ACC112 (cell line): Measurements from ENCODE around the gene KCND3.

Experiments
- H2AFZ ChIP-seq: fragments of 200-600 bp; sonication (generic); one replicate; pipeline ENCODE4 v1.6.0; 2017; ENCODE audit warnings: antibody characterized with exemption, low read length; ENCODE audit not compliant: unreplicated experiment
- H3K27ac ChIP-seq: fragments of 200-600 bp; sonication (generic); 2 replicates; pipeline ENCODE4 v1.5.1; 2014; ENCODE audit warnings: low read depth, mild to moderate bottlenecking, antibody characterized with exemption, low read length, moderate library complexity
- H3K27me3 ChIP-seq: fragments of 200-600 bp; sonication (generic); 2 replicates; pipeline ENCODE4 v1.6.1; 2014; ENCODE audit warnings: mild to moderate bottlenecking, antibody characterized with exemption, low read length, moderate library complexity, mixed read lengths; ENCODE audit not compliant: insufficient read depth
- H3K36me3 ChIP-seq: fragments of 200-600 bp; sonication (generic); 2 replicates; pipeline ENCODE4 v1.6.1; 2016; ENCODE audit warnings: mild to moderate bottlenecking, antibody characterized with exemption, low read length, moderate library complexity, mixed read lengths; ENCODE audit not compliant: insufficient read depth
- H3K4me1 ChIP-seq: fragments of 200-600 bp; sonication (generic); one replicate; pipeline ENCODE4 v1.6.1; 2016; ENCODE audit warnings: low read length, mixed read lengths; ENCODE audit not compliant: insufficient read depth, unreplicated experiment, control insufficient read depth
- H3K4me3 ChIP-seq: fragments of 200-600 bp; sonication (generic); 2 replicates; pipeline ENCODE4 v1.5.1; 2014; ENCODE audit warnings: mild to moderate bottlenecking, low read depth, low read length
- H3K79me2 ChIP-seq: fragments of 200-600 bp; sonication (generic); one replicate; pipeline ENCODE4 v1.6.0; 2016; ENCODE audit warnings: low read length; ENCODE audit not compliant: control insufficient read depth, unreplicated experiment, insufficient read depth

KCND3 gene

DNA sequence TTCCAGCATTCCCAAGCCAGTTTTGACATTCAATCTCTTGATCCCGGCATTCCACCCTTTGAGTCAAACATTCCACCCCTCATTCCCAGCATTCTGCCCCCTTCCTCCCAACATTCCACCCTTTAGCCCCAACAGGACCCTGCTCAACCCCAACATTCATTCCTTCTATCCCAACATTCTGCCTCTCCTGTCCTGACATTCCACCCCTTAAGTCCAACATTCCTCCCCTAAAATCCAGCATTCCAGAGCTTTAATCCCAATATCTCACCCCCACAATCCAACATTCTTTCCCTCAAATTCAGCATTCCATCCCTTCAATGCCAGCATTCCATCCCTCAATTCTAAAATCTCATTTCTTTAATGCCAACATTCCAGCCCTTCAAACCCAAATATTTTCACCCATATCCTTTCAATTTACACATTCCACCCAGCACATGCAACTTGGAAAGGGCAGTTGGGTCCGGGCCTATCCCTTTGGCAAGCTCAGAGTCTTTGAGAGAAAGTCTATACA lies 210.9 kb downstream of the KCND3 start:
- Histone ChIP-seq H3K27ac (no peak overlapping the region), H3K36me3 (no peaks in the 10 kb centered on the region), H3K4me1 (no peaks in the 10 kb centered on the region), H2AFZ (no peak overlapping the region), H3K79me2 (no peaks in the 10 kb centered on the region), H3K27me3 (peaks cover 20% of the 10 kb centered on the region), H3K4me3 (no peak overlapping the region)

DNA sequence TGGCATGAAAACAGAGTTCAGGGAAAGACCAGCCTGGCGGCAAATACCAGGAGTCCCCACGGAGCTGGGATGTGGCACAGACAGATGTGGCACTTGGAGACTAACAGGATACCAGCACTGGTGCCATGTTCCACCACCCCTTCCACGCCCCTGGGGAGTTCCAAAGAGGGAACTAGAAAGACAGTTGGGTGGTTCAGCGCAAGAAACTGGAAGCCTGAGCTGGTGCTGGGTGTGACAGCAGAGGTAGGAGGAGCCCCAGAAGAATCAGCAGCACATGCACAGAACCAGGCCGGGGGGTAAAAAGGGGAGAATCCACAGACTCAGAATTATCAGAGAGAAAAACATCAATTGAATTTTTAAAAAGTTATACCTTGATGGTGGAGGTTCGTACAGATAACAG lies 211.4 kb downstream of the KCND3 start:
- H3K27ac ChIP-seq: no peak overlapping the region
- no peak overlapping the region for H3K4me3 ChIP-seq

GRCh38 chr1:111777301-111777700 lies 212.2 kb downstream of the KCND3 start:
- Histone ChIP-seq H3K36me3 (no peaks in the 10 kb centered on the region), H3K4me1 (no peaks in the 10 kb centered on the region), H3K79me2 (no peaks in the 10 kb centered on the region), H3K4me3 (no peak overlapping the region), H3K27ac (no peak overlapping the region), H2AFZ (no peak overlapping the region), H3K27me3 (peaks cover 10% of the 10 kb centered on the region)

More for the DNA sequence above, 211.4 kb downstream of the KCND3 start:
- Histone ChIP-seq H3K36me3 (no peaks in the 10 kb centered on the region), H3K79me2 (no peaks in the 10 kb centered on the region), H3K27me3 (peaks cover 16% of the 10 kb centered on the region), H2AFZ (no peak overlapping the region), H3K4me1 (no peaks in the 10 kb centered on the region)

GRCh38 chr1:111776861-111777260 lies 212.6 kb downstream of the KCND3 start:
- no peak overlapping the region for H3K4me3 ChIP-seq
- H3K4me1 ChIP-seq: no peaks in the 10 kb centered on the region
- H3K27me3 ChIP-seq: peaks cover 6% of the 10 kb centered on the region
- no peak overlapping the region for H3K27ac ChIP-seq
- H3K36me3 ChIP-seq: no peaks in the 10 kb centered on the region
- no peaks in the 10 kb centered on the region for H3K79me2 ChIP-seq
- H2AFZ ChIP-seq: no peak overlapping the region

GRCh38 chr1:111776391-111776790 lies 213.1 kb downstream of the KCND3 start:
- no peaks in the 10 kb centered on the region for H3K4me1 ChIP-seq
- no peak overlapping the region for H3K4me3 ChIP-seq
- H3K36me3 ChIP-seq: no peaks in the 10 kb centered on the region
- H2AFZ ChIP-seq: no peak overlapping the region
- peaks cover 3% of the 10 kb centered on the region; the same call in 1 of the 2 replicates for H3K27me3 ChIP-seq
- H3K27ac ChIP-seq: no peak overlapping the region
- no peaks in the 10 kb centered on the region for H3K79me2 ChIP-seq

GRCh38 chr1:111775966-111776365 lies 213.5 kb downstream of the KCND3 start:
- no peaks in the 10 kb centered on the region for H3K4me1 ChIP-seq
- no peak overlapping the region for H2AFZ ChIP-seq

GRCh38 chr1:111770916-111771315 lies 218.6 kb downstream of the KCND3 start:
- H3K27me3 ChIP-seq: no peaks in the 10 kb centered on the region
- H3K79me2 ChIP-seq: no peaks in the 10 kb centered on the region
- H2AFZ ChIP-seq: no peak overlapping the region
- peaks cover 10% of the 10 kb centered on the region for H3K36me3 ChIP-seq
- H3K27ac ChIP-seq: no peak overlapping the region
- H3K4me1 ChIP-seq: no peaks in the 10 kb centered on the region
- no peak overlapping the region for H3K4me3 ChIP-seq

More at GRCh38 chr1:111775966-111776365, 213.5 kb downstream of the KCND3 start:
- H3K4me3 ChIP-seq: no peak overlapping the region
- no peak overlapping the region for H3K27ac ChIP-seq
- H3K27me3 ChIP-seq: peaks cover 3% of the 10 kb centered on the region; the same call in 1 of the 2 replicates
- H3K79me2 ChIP-seq: no peaks in the 10 kb centered on the region
- H3K36me3 ChIP-seq: no peaks in the 10 kb centered on the region

GRCh38 chr1:111769517-111770146 lies 219.8 kb downstream of the KCND3 start:
- peaks cover 20% of the 10 kb centered on the region for H3K36me3 ChIP-seq
- H3K4me3 ChIP-seq: no peak overlapping the region
- H3K27ac ChIP-seq: no peak overlapping the region
- no peaks in the 10 kb centered on the region for H3K27me3 ChIP-seq
- H3K4me1 ChIP-seq: no peaks in the 10 kb centered on the region
- H2AFZ ChIP-seq: no peak overlapping the region
- no peaks in the 10 kb centered on the region for H3K79me2 ChIP-seq

GRCh38 chr1:111768625-111769024 lies 220.8 kb downstream of the KCND3 start:
- no peak overlapping the region for H3K27ac ChIP-seq
- peaks cover 20% of the 10 kb centered on the region for H3K36me3 ChIP-seq
- no peaks in the 10 kb centered on the region for H3K79me2 ChIP-seq
- H2AFZ ChIP-seq: no peak overlapping the region
- no peaks in the 10 kb centered on the region for H3K4me1 ChIP-seq
- H3K27me3 ChIP-seq: no peaks in the 10 kb centered on the region
- no peak overlapping the region for H3K4me3 ChIP-seq

DNA sequence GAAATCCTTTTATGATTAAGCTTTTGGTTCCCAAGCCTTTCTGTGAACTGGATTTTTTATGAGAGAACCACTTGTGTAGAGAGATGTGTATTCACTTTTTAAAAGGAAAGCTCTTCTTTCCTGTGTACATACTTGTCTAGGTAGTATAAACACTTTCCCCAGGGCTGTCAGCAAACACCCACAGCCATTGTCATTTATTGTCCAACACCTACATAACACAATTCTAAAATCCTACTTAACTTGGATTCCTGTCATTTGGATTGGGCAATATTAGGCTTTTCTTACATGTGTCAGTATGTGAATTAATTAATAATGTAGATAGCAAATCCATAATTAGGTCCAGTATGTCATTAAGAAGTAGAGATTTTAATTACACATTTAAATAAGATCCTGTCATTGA lies 221.4 kb downstream of the KCND3 start:
- no peak overlapping the region for H2AFZ ChIP-seq
- no peak overlapping the region for H3K4me3 ChIP-seq
- H3K4me1 ChIP-seq: no peaks in the 10 kb centered on the region
- no peaks in the 10 kb centered on the region for H3K27me3 ChIP-seq
- H3K27ac ChIP-seq: no peak overlapping the region
- peaks cover 21% of the 10 kb centered on the region for H3K36me3 ChIP-seq
- no peaks in the 10 kb centered on the region for H3K79me2 ChIP-seq

GRCh38 chr1:111762332-111762731 lies 227.1 kb downstream of the KCND3 start:
- H2AFZ ChIP-seq: no peak overlapping the region

More at GRCh38 chr1:111762332-111762731, 227.1 kb downstream of the KCND3 start:
- Histone ChIP-seq H3K27ac (no peak overlapping the region), H3K4me1 (peaks cover 22% of the 10 kb centered on the region), H3K4me3 (no peak overlapping the region), H3K79me2 (peaks cover 19% of the 10 kb centered on the region), H3K36me3 (peaks cover 36% of the 10 kb centered on the region), H3K27me3 (no peaks in the 10 kb centered on the region)
